HG03095 (cell line): Measurements from ENCODE around the gene RBM12.

Experiments
- ATAC-seq: cut with Tn5 transposase; IDR thresholded peaks from one replicate; pipeline ENCODE4 v1.9.1; 2021; ENCODE audit warnings: moderate library complexity; ENCODE audit not compliant: unreplicated experiment

Gene RBM12

GRCh38 chr20:35660122-35660937 lies 4.4 kb downstream of the RBM12 start:
- ATAC-seq, result no peak

GRCh38 chr20:35657271-35657670 lies 7.4 kb downstream of the RBM12 start:
- no peak for ATAC-seq

GRCh38 chr20:35654415-35654814 lies 10.3 kb downstream of the RBM12 start:
- ATAC-seq, result no peak

- ATAC-seq, result no peak
Observed at GRCh38 chr20:35653893-35654292, 10.8 kb downstream of the RBM12 start.

GRCh38 chr20:35653430-35653734 lies 11.3 kb downstream of the RBM12 start:
- no peak for ATAC-seq

GRCh38 chr20:35652641-35653429 lies 11.9 kb downstream of the RBM12 start:
- no peak for ATAC-seq

GRCh38 chr20:35651958-35652357 lies 12.7 kb downstream of the RBM12 start:
- no peak for ATAC-seq

- ATAC-seq, result no peak
Observed at GRCh38 chr20:35650632-35651031, 14.1 kb downstream of the RBM12 start.

- ATAC-seq, result no peak
Observed at GRCh38 chr20:35648836-35649235, 15.9 kb downstream of the RBM12 start.

GRCh38 chr20:35644806-35645205 lies 19.9 kb downstream of the RBM12 start:
- no peak for ATAC-seq

- no peak for ATAC-seq
Observed at GRCh38 chr20:35643045-35643444, 21.7 kb downstream of the RBM12 start.

GRCh38 chr20:35641743-35642142 lies 23.0 kb downstream of the RBM12 start:
- ATAC-seq, result no peak

GRCh38 chr20:35640724-35641123 lies 24.0 kb downstream of the RBM12 start:
- no peak for ATAC-seq

- no peak for ATAC-seq
Observed at GRCh38 chr20:35638751-35639150, 25.9 kb downstream of the RBM12 start.

GRCh38 chr20:35637276-35637675 lies 27.4 kb downstream of the RBM12 start:
- ATAC-seq, result no peak

- ATAC-seq, result no peak
Observed at GRCh38 chr20:35636095-35636494, 28.6 kb downstream of the RBM12 start.

GRCh38 chr20:35635652-35636051 lies 29.0 kb downstream of the RBM12 start:
- ATAC-seq, result no peak

- no peak for ATAC-seq
Observed at GRCh38 chr20:35632539-35633115, 32.1 kb downstream of the RBM12 start.

GRCh38 chr20:35630636-35631035 lies 34.1 kb downstream of the RBM12 start:
- ATAC-seq, result no peak

- ATAC-seq, result no peak
Observed at GRCh38 chr20:35629427-35630145, 35.1 kb downstream of the RBM12 start.

- ATAC-seq, result no peak
Observed at GRCh38 chr20:35627121-35627520, 37.6 kb downstream of the RBM12 start.
